ENCODE results near the gene GALNT13. TPM values are rescaled to one million over a fixed set of nuclear protein-coding genes. Genes with fewer than 3 reads are reported as not detected.

The GALNT13 gene
- total RNA-seq, 4 donors from 2014 or later = 2.1 to 18.3 (median 13.3) TPM

GRCh38 chr2:154408786-154409185 is 537.1 kb downstream of the GALNT13 start:
- no peak for TF ChIP-seq CTCF (IDR thresholded peaks at IDR 0.05; ENCODE audit: low read depth)

- TF ChIP-seq CTCF (IDR thresholded peaks at IDR 0.05; ENCODE audit: low read depth) = no peak
These were observed 550.5 kb downstream of the GALNT13 start for GRCh38 chr2:154422251-154422650.

GRCh38 chr2:154425994-154426393 is 554.3 kb downstream of the GALNT13 start:
- no peak for TF ChIP-seq CTCF (IDR thresholded peaks at IDR 0.05; ENCODE audit: low read depth)

GRCh38 chr2:154427453-154427852 is 555.7 kb downstream of the GALNT13 start:
- no peak for TF ChIP-seq CTCF (IDR thresholded peaks at IDR 0.05; ENCODE audit: low read depth)

- TF ChIP-seq CTCF (IDR thresholded peaks at IDR 0.05; ENCODE audit: low read depth) = no peak
These were observed 556.3 kb downstream of the GALNT13 start for GRCh38 chr2:154428022-154428421.

GRCh38 chr2:154433010-154433409 is 561.3 kb downstream of the GALNT13 start:
- no peak for TF ChIP-seq CTCF (IDR thresholded peaks at IDR 0.05; ENCODE audit: low read depth)

GRCh38 chr2:154437104-154437503 is 565.4 kb downstream of the GALNT13 start:
- no peak for TF ChIP-seq CTCF (IDR thresholded peaks at IDR 0.05; ENCODE audit: low read depth)

Measured in subcutaneous adipose tissue (tissue), 4 donors.